PC-3 (cell line): ENCODE measurements around the gene SENP6. TPM values are rescaled to one million over a fixed set of nuclear protein-coding genes. Genes with fewer than 3 reads are reported as not detected.

ENCODE experiments used
- ATAC-seq: fragments of 200-7000 bp; cut with Tn5 transposase; 2 replicates; pipeline ENCODE4 v1.9.1; 2020; ENCODE audit warnings: mild to moderate bottlenecking, moderate library complexity
- BruUV-seq: library from RNA; stranded (reverse); fragments of 400-500 nt; replicated peaks from 2 replicates; lab custom pipeline; 2021; lab: Mats Ljungman, UMichigan
- CTCF ChIA-PET: fragments of 300-600 bp; sonication (Branson Sonifier 250); formaldehyde crosslinking; loops from one replicate; lab custom pipeline; 2022; ENCODE audit warnings: antibody characterized with exemption; lab: Charles Lee
- POLR2A ChIA-PET: fragments of 300-600 bp; sonication (Branson Sonifier 250); formaldehyde crosslinking; loops from one replicate; lab custom pipeline; 2022; ENCODE audit warnings: antibody characterized with exemption; ENCODE audit not compliant: unreplicated experiment; lab: Charles Lee
- DNase-seq: peaks from one replicate; pipeline ENCODE4 v3.0.0-alpha.2; 2015
- H2AFZ ChIP-seq: fragments of 300-600 bp; sonication (generic); 2 replicates; pipeline ENCODE4 v1.6.0; 2016; ENCODE audit warnings: antibody characterized with exemption, low read length
- H3F3A ChIP-seq: fragments of 300-600 bp; sonication (generic); one replicate; pipeline ENCODE4 v1.6.0; 2017; ENCODE audit warnings: antibody characterized with exemption, low read length, control low read depth, mild to moderate bottlenecking; ENCODE audit not compliant: unreplicated experiment
- H3K27ac ChIP-seq: fragments of 300-600 bp; sonication (generic); 2 replicates; pipeline ENCODE4 v1.5.1; 2016; ENCODE audit warnings: mild to moderate bottlenecking, low read length
- H3K27me3 ChIP-seq: fragments of 300-600 bp; sonication (generic); 2 replicates; pipeline ENCODE4 v1.6.1; 2016; ENCODE audit warnings: low read length, mixed read lengths
- H3K36me3 ChIP-seq: fragments of 300-600 bp; sonication (generic); 2 replicates; pipeline ENCODE4 v1.6.1; 2016; ENCODE audit warnings: low read depth, mixed run types, low read length, mixed read lengths
- H3K4me1 ChIP-seq: fragments of 300-600 bp; sonication (generic); 2 replicates; pipeline ENCODE4 v1.5.1; 2016; ENCODE audit warnings: low read length; ENCODE audit not compliant: insufficient read depth
- H3K4me2 ChIP-seq: fragments of 300-600 bp; sonication (generic); 2 replicates; pipeline ENCODE4 v1.6.0; 2016; ENCODE audit warnings: low read length
- H3K4me3 ChIP-seq: fragments of 300-600 bp; sonication (generic); 2 replicates; pipeline ENCODE4 v1.5.1; 2016; ENCODE audit warnings: mild to moderate bottlenecking, low read length, mixed read lengths
- H3K79me2 ChIP-seq: fragments of 300-600 bp; sonication (generic); 2 replicates; pipeline ENCODE4 v1.6.1; 2017; ENCODE audit warnings: low read length, mixed read lengths
- H3K9ac ChIP-seq: fragments of 300-600 bp; sonication (generic); 2 replicates; pipeline ENCODE4 v1.6.0; 2016; ENCODE audit warnings: mild to moderate bottlenecking, low read length
- H3K9me2 ChIP-seq: fragments of 300-600 bp; sonication (generic); replicated peaks from 2 replicates; pipeline ENCODE4 v1.6.1; 2016; ENCODE audit warnings: mixed run types, low read length, mixed read lengths
- H3K9me3 ChIP-seq: fragments of 300-600 bp; sonication (generic); 2 replicates; pipeline ENCODE4 v1.6.1; 2016; ENCODE audit warnings: low read length, mixed read lengths
- H4K20me1 ChIP-seq: fragments of 300-600 bp; sonication (generic); 2 replicates; pipeline ENCODE4 v1.6.1; 2016; ENCODE audit warnings: low read length, mixed read lengths
- CTCF ChIP-seq: fragments of 300-600 bp; sonication (generic); conservative IDR thresholded peaks from 2 replicates; pipeline ENCODE4 v1.5.1; 2017; ENCODE audit warnings: antibody characterized with exemption, low read depth, mild to moderate bottlenecking, low read length
- EZH2 ChIP-seq: fragments of 300-600 bp; sonication (generic); IDR thresholded peaks from one replicate; pipeline ENCODE4 v1.6.1; 2017; ENCODE audit warnings: antibody characterized with exemption, mild to moderate bottlenecking, low read length; ENCODE audit not compliant: unreplicated experiment
- EZH2phosphoT487 ChIP-seq: fragments of 300-600 bp; sonication (generic); IDR thresholded peaks from 2 replicates; pipeline ENCODE4 v1.6.1; 2018; ENCODE audit warnings: mild to moderate bottlenecking, antibody characterized with exemption, low read length, borderline replicate concordance
- intact Hi-C: fragments of 100-400 bp; cut with micrococcal nuclease; formaldehyde crosslinking; loops from 2 replicates; pipeline ENCODE4 v1.9.0; 2023
- total RNA-seq: library from RNA; depleted of rRNA; stranded (reverse); fragments of >200 nt; gene quantifications from 2 replicates; pipeline ENCODE4 v1.2.3, GENCODE V29; 2014

SENP6 gene
- total RNA-seq, 1 experiment from 2014 or later = 36.3 TPM

- no TSS peak for BruUV-seq
- no peak for DNase-seq
Observed at GRCh38 chr6:75643173-75643572, 41.5 kb downstream of the SENP6 start.

GRCh38 chr6:75656479-75656878 lies 54.8 kb downstream of the SENP6 start:
- ChIA-PET POLR2A (no interaction called here), CTCF (no interaction called here)
- intact Hi-C loops = no loop called here
- Histone ChIP-seq H3K9me3 (no peaks in the 10 kb centered on the region), H3K36me3 (peaks cover 8% of the 10 kb centered on the region; the same call in 1 of the 2 replicates), H3K27me3 (no peaks in the 10 kb centered on the region), H3K4me2 (no peak overlapping the region), H3K79me2 (no peaks in the 10 kb centered on the region), H3F3A (no peaks in the 10 kb centered on the region), H4K20me1 (no peaks in the 10 kb centered on the region), H3K27ac (no peak overlapping the region), H3K9me2 (no peaks in the 10 kb centered on the region), H2AFZ (no peak overlapping the region), H3K4me1 (no peaks in the 10 kb centered on the region), H3K4me3 (no peak overlapping the region), H3K9ac (no peak overlapping the region)
- no peak for DNase-seq
- no peak for ATAC-seq
- no peak for TF ChIP-seq CTCF
- TF ChIP-seq EZH2phosphoT487 = no peak
- no TSS peak for BruUV-seq

More at GRCh38 chr6:75643173-75643572, 41.5 kb downstream of the SENP6 start:
- no peaks in the 10 kb centered on the region for H3F3A ChIP-seq
- TF ChIP-seq EZH2phosphoT487 (no peak), CTCF (no peak), EZH2 (no peak)
- H3K36me3 ChIP-seq = peaks cover 6% of the 10 kb centered on the region; the same call in 1 of the 2 replicates
- no peaks in the 10 kb centered on the region for H3K79me2 ChIP-seq
- no peak overlapping the region for H3K4me3 ChIP-seq
- intact Hi-C loops = no loop called here
- H3K9me3 ChIP-seq = no peaks in the 10 kb centered on the region
- H3K4me2 ChIP-seq = no peak overlapping the region
- no peaks in the 10 kb centered on the region for H4K20me1 ChIP-seq
- CTCF ChIA-PET = no interaction called here
- H2AFZ ChIP-seq = no peak overlapping the region
- no peak overlapping the region for H3K27ac ChIP-seq
- no peaks in the 10 kb centered on the region for H3K9me2 ChIP-seq
- ATAC-seq = no peak
- no peak overlapping the region for H3K9ac ChIP-seq
- H3K4me1 ChIP-seq = no peaks in the 10 kb centered on the region
- POLR2A ChIA-PET = no interaction called here
- no peaks in the 10 kb centered on the region for H3K27me3 ChIP-seq

GRCh38 chr6:75657327-75657726 lies 55.6 kb downstream of the SENP6 start:
- H3K36me3 ChIP-seq = peaks cover 8% of the 10 kb centered on the region; the same call in 1 of the 2 replicates
- H3K27me3 ChIP-seq = no peaks in the 10 kb centered on the region
- no peaks in the 10 kb centered on the region for H4K20me1 ChIP-seq
- TF ChIP-seq CTCF (no peak), EZH2 (no peak), EZH2phosphoT487 (no peak)
- H2AFZ ChIP-seq = no peak overlapping the region
- DNase-seq (no peak), ATAC-seq (no peak)
- H3K4me2 ChIP-seq = no peak overlapping the region
- no peaks in the 10 kb centered on the region for H3K4me1 ChIP-seq
- H3K79me2 ChIP-seq = no peaks in the 10 kb centered on the region
- ChIA-PET CTCF (no interaction called here), POLR2A (no interaction called here)
- no peaks in the 10 kb centered on the region for H3F3A ChIP-seq
- H3K9ac ChIP-seq = no peak overlapping the region
- H3K4me3 ChIP-seq = no peak overlapping the region
- intact Hi-C loops = no loop called here
- no TSS peak for BruUV-seq
- no peak overlapping the region for H3K27ac ChIP-seq
- no peaks in the 10 kb centered on the region for H3K9me3 ChIP-seq
- no peaks in the 10 kb centered on the region for H3K9me2 ChIP-seq
